Measurements from ENCODE around the gene GLG1.

Gene GLG1

DNA sequence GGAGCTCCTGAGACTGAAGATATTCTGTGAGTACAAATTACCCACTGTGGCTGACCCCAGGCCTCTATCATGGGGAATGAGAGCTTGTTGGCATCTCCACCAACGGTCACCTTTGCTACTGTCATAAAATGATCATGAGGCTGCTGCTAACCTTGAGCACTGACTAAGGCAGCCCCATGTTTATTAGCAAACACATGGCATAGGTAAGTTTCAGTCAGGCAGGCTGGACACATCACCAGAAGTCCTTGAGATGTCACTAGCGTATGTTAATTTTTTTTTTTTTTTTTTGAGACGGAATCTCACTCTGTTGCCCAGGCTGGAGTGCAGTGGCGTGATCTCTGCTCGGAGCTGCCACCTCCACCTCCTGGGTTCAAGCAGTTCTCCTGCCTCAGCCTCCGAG lies 1.5 kb upstream of the GLG1 start:
- no peak for DNase-seq

DNA sequence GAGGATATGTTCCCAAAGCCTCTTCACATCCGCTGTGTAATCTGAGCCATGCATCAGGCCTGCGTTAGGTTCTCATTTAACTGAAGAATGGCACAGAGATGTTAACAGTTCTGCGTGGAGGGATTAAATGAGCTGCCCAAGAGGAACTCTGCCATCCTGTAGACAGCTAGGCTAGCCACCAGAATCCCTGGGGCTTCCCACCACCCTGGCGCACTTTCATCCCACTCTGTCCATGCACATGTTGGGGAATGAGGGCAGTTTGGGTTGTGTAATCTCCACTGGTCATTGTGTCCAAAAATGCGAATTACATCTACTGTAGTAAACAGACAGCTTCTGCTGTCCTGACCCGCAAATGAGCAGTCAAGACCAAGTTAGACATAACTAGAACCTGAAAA lies 1.0 kb upstream of the GLG1 start:
- no peak for DNase-seq

DNA sequence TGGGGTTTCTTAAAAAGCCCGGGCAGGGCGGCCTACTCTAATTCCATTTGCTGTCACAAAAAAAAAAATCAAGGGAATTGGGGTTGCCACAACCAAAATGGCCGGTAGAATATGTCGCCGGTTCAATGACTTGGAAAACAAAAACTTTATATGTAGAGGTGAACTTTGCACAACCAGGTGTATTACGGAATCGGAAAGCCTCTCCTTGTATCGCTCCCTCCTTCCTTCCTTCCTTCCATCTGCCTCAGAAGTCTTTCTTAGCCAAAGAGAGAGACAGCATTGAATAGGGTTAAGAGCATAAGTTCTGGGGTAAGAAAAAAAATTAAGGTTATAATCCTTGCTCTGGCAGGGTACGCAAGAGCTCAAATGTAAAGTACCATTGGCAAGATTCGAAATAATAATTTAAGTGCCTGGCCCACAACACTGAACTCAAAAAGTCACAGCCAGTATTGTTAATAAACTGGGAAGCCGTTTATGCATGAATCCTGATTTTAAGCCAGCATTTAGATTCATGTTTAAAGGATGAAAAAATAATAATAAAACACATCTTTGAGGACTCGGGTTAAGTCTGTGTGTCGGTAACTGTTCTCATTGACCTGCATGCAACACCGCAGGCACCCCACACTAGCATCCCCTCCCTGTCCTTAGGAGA lies 522 bp upstream of the GLG1 start:
- DNase-seq: no peak

DNA sequence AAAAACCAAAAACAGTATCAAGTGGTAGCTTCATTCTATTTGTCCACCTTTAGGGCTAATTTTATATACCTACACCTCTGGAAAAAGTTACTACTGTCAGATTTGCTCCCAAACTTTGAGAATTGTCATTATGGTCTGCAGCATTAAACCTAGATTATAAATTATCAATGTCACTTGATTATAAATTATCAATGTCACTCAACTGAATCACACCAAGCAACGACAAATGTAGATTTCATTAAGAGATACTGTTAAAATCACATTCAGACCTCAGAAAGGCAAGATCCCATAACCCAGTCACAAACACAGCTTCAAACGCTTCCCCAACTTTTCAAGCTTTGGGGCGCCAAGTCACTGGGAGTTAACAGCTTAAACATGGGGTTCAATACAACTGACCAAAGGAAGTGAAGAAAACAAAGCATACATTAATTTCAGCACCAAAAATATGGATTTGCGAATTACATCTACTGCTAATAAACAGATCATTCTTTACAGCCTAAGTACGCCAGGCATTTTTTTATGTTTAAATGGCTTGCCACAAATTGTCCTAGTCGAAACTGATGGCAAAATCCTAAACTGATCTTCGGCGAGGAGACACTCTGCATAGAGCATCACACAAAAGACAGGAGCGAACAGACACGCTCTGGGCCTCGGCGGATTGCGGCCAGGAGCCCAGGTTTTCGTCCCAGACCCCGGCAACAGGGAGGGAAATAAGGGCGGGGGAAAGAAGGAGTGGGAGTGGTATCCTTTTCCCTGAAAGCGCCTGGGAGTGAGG lies 981 bp downstream of the GLG1 start:
- DNase-seq: no peak

DNA sequence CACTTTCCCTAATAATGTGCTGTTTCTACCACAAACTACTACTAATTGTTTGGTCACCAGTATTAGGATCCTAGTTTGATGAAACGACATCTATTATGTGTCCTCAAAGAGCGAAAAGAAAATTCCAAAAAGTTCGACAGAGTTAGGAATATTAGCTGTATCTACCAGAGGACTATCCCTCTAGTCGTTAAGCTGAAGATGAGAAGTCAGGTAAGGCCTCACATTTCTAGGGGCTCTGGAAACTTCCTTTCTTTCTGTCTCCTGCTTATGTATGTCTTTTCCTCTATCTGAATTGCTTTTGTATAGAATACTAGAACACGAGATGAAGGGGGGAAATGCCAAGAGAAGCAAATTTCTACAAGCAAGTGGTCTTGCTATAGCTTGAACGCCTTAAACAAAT lies 1.6 kb downstream of the GLG1 start:
- DNase-seq: no peak

DNA sequence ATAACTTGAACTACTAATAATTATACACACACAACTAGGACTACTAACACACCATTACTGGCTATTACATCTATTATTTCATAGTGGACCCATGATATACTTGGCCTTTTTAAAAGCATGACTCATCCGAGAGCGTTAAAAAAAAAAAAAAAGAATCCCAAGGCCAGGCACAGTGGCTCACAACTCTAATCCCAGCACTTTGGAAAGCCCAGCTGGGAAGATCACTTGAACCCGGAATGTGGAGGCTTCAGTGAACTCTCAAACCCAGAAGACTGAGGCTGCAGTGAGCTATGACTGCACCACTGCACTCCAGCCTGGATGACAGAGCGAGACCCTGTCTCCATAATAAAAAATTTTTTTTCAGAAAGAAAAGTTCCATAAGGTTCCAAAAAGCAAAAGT lies 3.1 kb downstream of the GLG1 start:
- DNase-seq: no peak

DNA sequence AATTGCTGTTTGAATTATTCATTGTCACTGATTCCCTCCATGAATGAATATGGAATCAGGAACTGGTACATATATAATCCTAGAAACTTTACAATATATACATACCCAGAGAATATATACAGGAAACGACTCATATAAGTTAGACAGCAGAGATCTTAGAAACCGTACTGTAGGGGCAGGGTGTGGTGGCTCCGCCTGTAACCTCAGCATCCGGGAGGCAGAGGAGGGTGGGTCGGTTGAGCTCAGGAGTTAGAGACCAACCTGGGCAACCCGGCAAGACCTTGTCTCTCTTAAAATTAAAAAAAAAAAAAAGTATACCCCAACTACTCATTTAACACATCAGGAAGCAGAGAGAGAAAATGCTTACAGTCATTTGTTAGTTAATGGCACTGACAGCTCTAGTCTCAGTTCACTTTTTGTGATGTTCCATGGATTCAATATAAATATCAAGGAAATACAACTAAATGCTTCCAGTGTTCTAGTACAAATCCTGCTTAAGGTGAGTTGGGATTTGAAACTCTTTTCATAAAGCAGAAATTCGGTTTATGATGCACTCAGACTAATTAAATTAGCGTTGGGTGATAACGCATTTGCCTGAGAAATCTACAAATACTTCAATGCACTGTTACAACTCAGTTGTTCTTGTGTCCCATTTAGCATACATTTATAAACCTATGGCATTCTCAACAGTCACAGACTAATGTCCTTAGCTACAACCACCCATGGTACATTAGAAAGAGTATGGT lies 5.6 kb downstream of the GLG1 start:
- peak; percentile 62 for DNase-seq

DNA sequence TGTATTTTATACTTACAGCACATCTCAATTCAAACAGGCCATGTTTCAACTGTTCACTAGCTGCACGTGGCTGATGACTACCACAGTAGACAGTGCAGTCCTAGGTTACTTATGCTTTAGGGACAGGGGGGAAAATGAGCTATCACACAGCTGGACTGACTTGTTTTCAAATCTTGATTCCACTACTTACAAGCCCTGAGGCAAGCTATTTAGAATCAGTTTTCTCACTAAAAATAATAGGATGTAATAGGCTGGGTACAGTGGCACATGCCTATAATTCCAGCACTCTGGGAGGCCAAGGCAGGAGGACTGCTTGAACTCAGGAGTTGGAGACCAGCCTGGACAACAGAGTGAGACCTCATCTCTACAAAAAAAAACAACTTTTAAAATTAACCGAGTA lies 10.3 kb downstream of the GLG1 start:
- DNase-seq: no peak

DNA sequence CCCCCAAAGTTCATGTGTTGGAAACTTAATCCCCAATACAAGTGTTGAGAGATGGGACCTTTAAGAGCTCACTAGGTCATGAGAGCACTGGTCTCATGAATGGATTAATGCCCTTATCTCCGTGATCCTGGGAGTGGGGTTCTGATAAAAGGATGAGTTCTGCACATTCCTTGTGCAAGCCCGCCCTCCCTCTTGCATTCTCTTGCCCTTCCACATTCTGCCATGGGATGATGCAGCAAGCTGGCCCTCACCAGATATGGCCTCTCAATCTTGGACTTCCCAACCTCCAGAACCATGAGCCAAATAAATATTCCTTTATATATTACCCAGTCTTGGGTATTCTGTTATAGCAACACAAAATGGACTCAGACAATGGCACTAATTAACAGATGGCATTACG lies 14.1 kb downstream of the GLG1 start:
- DNase-seq: no peak

DNA sequence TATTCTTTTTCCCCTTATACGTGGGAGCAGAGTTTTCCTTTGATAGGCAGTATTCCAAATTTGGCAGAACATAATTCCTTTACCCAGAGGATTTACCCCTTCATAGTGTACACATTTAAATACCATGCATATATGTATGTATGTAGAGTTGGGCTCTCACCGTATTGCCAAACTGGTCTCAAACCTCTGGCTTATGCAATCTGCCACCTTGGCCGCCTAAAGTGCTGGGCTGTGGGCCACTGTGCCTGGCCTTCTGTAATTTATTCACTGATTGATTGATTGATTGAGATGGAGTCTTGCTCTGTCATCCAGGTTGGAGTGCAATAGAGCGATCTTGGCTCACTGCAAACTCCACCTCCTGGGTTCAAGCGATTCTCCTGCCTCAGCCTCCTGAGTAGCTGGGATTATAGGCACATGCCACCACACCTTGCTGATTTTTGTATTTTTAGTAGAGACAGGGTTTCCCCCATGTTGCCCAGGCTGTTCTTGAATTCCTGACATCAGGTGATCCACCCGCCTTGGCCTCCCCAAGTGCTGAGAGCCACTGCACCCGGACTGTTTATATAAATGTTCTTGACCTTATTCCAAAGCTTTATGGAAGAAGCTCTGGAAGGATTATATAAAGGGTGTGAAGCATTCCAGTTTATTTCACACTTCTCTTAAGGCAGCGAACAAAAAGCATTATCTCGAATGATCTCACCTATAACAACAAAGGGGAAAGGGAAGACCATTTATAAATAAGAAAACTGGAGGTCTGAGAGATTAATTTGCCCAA lies 14.9 kb downstream of the GLG1 start:
- DNase-seq: no peak

DNA sequence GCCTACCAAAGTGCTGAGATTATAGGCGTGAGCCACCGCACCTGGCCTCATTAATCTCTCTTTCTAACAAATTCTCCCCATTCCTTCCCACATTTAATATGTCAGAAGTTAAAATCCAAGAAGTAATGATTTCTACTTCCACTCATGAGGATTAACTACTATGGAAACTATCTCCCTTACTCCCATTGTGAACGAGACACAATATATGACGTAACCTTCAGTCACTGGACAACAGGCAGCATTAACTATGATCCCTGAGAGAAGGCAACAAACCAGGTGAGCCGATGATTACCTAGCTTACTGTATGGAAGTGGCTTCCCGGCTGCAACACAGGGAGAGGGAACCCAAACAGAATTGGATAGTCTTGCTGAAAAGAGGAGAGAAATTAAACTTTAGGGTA lies 20.0 kb downstream of the GLG1 start:
- no peak for DNase-seq

DNA sequence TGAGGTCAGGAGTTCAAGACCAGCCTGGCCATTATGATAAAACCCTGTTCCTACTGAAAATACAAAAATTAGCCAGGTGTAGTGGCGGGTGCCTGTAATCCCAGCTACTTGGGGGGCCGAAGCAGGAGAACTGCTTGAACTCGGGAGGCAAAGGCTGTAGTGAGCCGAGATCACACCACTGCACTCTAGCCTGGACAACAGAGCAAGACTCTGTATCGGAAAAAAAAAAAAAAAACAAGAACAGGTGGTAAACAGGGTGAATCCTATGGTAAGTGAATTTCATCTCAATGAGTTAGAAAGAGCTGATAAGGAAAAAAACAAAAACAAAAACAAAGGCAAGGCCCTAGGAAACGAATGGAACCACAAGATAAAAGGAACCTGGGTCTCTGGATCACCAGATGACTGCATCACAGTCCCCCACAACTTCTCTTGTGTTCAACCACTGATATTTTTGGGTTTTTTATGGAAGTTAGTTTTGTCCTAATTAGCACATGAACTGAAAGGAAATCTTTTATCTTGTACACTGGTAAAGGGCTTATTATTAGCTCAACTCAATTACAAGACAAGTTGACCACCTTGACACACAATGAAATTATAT lies 21.0 kb downstream of the GLG1 start:
- DNase-seq: no peak

DNA sequence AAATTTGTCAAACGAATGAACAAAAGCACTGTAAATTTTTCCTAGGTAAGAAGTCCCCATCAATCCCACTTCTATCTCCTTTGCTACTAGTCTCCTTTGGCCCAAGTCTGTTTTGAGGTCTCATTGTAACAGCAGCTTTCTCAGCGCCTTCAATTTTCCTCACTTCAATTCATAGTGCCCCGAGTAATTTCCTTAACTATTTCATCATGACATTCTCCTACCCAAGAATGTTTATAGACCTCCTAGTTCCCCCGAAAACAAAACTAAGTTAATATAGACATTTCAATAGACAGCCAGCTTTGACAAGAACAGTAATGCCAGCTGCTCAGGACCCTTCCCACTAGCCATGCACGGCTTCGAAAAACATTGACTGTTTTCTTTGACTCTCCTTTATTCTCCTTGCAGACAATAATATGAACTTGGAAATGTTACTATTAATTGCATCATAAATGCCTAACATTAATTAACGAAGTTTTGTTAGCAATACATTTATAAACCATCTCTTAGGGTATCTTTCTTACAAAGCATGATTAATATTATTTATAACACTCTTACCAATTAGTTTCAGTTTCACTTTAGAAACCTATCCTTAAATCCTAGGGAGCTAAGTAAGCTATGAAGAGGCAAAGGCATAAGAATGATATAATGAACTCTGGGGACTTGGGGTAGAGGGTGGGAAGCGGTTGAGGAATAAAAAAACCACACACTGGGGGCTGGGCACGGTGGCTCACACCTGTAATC lies 22.8 kb downstream of the GLG1 start:
- DNase-seq: no peak

DNA sequence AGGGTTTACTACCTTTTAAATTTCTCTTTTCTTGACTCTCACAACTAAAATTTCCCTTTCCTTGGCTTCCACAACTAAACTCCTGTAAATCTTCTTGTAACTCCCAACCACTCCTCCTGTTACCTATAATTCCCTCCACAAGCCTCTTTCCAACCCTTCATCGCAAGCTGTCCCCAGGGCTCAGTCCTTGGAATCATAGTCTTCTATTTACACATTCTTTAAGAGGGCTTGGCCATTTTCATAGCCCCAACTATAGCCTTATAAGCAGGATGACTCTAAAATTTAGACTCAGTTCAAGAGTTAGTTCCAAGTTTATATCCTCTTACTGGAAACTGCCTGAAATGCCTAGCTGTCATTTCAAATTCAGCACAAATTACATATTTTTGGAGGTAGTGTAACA lies 23.9 kb downstream of the GLG1 start:
- no peak for DNase-seq

DNA sequence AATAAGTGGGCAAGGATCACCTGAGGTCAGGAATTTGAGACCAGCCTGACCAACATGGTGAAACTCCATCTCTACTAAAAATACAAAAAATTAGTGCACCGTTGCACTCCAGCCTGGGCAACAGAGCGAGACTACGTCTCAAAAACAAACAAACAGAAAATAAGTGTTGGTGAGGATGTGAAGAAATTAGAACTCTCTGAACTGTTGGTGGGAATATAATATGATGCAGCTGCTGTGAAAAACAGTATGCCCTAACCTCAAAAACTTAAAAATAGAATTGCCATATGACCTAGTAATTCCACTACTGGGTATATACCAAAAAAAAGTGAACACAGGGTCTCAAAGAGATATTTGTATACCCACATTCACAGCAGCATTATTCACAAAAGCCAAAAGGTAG lies 26.1 kb downstream of the GLG1 start:
- DNase-seq: no peak

DNA sequence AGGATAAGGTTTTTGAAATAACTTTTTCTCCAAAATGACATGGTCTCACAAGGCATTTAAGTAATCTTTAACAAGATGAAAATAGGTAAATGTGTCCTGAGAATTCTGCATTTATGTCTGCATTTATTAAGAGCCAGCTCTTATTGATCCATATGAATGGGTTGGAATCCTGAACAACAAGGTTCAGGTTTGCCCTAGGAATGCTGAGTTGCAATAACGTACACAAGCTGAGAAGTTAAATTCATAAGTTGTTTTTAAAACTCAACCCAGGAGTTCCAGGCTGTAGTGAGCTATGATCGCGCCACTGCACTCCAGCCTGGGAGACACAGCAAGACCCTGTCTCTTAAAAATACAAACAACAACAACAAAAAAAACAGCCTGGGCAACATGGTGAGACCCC lies 28.1 kb downstream of the GLG1 start:
- DNase-seq: no peak

DNA sequence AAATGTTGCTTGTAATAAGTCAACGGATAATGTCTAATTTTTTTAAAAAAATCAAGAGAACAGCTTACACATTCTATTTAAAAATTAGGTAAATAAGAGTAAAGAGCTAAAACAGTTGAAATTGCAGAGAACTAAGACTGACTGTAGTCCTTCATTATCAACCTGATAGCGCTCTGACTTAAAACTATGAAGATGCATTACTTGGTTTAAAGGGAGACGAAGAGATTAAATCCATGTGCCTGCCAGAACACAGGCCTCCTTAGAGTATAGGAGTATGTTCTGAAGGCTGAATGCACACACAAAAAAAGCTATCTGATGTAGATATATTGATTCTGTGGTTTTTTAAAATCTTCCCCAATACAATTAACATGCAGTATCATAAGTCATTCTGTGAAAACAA lies 28.5 kb downstream of the GLG1 start:
- DNase-seq: no peak

DNA sequence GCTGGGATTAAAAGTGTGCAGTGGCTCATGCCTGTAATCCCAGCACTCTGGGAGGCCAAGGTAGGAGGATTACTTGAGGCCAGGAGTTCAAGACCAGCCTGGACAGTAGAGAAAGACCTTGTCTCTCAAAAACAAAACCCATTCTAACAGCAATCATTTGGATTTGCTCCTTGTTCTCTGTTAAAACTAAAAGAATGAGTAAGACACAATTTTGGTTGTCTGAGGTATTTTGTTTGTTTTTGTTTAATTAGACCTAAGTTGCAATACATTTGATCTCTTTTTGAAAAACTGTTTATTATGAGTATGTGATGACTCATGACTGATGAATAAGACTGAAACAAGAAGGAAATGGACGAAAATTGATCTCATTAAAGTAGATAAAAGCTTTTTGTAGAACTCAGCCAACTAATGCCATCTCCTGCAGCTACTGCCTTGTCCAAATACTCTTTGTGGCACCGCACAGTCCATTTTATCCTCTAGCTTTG lies 29.0 kb downstream of the GLG1 start:
- no peak for DNase-seq

DNA sequence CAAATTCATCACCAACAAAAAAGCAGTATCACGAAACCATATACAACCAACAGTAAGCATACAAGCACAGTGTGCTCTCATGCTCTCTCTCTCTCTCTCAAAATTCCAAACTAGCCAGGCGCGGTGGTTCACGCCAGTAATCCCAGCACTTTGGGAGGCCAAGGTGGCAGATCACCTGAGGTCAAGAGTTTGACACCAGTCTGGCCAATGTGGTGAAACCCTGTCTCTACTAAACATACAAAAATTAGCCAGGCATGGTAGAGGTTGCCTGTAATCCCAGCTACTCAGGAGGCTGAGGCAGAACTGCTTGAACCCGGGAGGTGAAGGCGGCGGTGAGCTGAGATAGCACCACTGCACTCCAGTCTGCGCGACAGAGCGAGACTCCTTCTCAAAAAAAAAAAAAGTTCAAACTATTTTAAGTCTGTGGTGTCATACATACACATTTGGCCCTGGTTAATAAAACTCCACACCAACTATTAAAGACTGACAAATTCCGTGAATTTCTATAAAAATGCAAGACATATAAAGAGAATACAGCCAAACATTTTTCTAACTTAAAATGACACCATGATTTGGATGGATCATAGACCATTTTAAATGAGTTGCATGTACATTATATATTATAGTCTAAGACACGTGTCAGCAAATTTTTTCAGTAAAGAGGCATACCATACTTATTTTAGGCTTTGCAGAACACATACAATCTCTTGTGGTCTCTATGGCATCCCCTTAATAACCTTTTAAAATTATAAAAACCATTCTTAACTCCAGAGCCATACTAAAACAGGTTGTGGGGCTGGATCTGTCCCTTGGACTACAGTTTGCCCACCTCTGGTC lies 30.9 kb downstream of the GLG1 start:
- no peak for DNase-seq

DNA sequence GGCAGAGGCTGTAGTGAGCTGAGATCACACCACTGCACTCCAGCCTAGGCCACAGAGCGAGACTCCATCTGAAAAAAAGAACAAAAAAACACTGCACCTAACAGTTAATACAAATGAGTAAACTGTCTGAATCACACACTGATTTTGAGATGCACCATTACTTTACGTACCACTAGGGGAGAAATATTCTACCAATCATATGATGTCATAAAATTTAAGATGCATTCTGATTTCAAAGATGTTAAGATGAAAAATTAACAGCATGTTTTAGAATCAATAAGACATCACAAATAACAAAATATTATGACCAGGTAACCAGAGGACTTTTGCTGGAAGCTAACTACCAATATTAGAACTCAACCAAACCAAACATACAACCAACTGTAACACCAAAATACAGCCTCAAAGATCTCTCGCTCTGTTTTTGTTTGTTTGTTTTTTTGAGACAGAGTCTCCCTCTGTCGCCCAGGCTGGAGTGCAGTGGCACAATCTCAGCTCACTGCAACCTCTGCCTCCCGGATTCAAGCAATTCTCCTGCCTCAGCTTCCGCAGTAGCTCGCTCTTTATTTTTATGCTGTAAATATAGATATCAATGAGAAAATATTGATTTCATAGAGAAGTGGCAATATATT lies 31.6 kb downstream of the GLG1 start:
- no peak for DNase-seq

DNA sequence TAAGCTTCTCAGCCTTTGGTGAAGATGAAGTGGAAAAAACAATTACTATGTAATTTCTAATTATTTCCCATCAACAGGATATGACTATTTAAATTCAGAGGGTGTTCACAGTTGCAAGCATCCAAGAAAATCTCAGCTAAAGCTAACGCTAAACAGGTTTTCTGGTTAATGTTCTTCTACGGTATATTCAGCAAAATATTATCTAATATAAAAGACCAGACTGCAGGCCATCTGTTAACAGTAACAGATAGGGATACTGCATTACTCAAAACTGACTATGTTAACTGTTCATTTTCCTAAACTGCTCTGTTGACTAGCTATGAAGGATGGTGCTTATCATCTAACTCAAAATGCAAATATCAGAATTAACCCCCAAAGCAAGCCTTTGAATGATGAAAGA lies 32.8 kb downstream of the GLG1 start:
- no peak for DNase-seq
